IPS-NIHi7 (cell line): ENCODE results near the gene SCPEP1.
"Not testable (repeated sequence)": the region's sequence is repeated elsewhere in the genome, so short reads cannot be mapped to it uniquely, and the experiment has no call there.

Experiments used
- DNase-seq: peaks from one replicate; pipeline ENCODE4 v3.0.0; 2012; ENCODE audit warnings: mixed read lengths; ENCODE audit errors: extremely low spot score

SCPEP1 gene

DNA sequence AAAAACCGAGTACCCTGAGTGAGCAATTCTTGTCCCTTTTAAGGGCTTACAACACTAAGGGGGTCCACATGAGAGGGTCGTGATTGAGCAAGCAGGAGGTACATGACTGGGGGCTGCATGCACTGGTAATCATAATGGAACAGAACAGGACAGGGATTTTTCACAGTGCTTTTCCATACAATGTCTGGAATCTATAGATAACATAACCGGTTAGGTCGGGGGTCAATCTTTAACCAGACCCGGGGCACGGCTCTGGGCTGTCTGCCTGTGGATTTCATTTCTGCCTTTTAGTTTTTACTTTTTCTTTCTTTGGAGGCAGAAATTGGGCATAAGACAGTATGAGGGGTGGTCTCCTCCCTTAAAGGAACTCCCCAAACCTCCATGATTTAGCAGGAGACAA is 12.2 kb upstream of the SCPEP1 start:
- not testable (repeated sequence) for DNase-seq

DNA sequence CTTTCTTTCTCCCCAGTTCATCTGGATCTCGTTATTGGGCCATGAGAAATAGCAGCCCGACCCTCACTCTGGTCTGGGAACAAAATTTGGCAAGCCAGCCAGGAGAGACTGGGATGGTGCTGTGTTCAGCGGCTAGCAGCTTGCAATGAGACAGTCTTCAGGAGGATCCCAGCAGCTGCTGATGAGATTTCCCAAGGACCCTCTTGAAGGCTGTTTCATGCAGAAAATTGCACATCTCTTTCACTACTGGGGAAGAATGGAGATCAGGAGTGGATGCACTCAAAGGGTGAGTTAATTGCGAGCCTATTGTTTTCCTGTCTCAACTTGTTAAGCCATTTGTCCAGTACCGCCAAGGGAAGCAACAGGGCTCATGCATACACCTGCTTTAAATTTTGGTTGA is 11.6 kb upstream of the SCPEP1 start:
- DNase-seq: no peak

GRCh38 chr17:56970974-56971373 is 7.0 kb upstream of the SCPEP1 start:
- no peak for DNase-seq

DNA sequence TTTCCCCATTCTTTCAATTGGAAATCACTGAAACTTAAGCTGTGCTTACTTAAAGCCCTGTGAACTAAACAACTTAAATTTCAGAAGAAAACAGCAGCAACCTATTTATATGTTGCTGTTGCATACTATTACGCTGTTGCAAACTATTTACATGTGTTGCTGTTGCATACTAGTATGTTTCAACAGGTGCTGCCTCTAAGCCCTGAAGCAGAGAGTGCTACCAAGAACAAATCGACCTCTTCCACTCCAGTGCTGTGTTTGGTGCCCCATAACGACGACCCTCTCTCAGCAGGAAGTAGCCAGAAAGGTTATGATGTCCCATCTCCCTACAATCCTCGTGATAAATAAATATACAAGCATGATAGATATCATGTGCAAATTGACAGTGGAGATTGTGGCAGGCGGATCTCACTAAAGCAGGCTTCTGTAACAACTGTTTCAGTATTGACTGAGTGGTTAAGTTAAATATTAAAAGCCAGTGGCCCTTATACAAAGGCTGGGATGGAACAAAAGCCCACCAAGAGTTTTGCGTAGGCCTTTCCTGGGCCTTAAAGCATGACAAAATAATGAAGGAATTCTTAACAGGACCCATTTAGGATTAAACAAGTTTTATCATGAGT is 5.7 kb upstream of the SCPEP1 start:
- no peak for DNase-seq

- DNase-seq: no peak
These were observed 4.4 kb upstream of the SCPEP1 start for GRCh38 chr17:56973520-56973919.

GRCh38 chr17:56974055-56974454 is 3.9 kb upstream of the SCPEP1 start:
- no peak for DNase-seq

DNA sequence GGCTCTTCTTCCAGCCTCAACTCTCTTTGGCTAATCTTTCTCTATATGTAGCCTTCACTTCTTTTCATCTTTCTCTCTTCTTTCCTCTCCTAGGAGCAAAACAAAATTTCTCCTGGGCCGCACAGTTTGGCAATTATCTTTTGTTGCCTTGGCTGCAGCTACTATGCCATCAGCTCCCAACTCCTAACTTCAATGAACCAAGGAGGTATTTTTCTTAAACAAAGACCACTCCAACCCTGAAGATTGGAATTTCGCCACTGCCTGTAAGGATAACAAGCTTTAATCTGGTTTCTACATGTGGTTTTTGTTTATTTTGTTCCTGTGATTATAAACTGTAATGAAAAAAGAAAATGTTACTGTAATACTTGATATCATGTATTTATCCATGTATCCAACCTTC is 2.3 kb upstream of the SCPEP1 start:
- DNase-seq: no peak

GRCh38 chr17:56976941-56977608 is 856 bp upstream of the SCPEP1 start:
- DNase-seq: no peak

GRCh38 chr17:56978441-56979090 is 635 bp downstream of the SCPEP1 start:
- no peak for DNase-seq

DNA sequence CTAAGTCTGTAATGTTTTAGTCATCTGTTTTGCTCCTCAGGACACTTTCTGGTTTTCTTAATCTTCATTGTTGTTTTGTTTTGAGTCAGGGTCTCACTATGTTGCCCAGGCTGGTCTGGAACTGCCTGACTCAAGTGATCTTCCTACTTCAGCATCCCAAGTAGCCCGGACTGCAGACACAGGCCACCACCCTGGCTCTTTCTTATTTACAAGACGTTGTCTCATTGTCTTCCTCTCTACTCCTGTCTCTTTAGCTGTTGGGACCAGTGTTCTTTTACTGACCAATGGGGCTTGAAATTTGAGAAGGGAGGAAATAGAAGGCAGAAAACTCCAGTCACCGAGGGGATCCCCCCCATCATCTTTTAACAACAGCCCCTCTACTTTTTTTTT is 1.2 kb downstream of the SCPEP1 start:
- DNase-seq: no peak

DNA sequence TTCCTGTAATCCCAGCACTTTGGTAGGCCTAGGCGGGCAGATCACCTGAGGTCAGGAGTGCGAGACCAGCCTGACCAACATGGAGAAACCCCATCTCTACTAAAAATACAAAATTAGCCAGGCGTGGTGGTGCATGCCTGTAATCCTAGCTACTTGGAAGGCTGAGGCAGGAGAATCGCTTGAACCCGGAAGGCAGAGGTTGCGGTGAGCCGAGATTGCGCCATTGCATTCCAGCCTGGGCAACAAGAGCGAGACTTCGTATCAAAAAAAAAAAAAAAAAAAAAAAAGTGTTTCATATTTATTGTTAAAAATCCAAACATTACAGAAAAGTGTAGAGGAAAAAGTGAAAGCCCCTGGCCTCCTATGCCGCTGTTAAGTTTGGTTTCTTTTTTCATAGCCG is 2.6 kb downstream of the SCPEP1 start:
- not testable (repeated sequence) for DNase-seq

GRCh38 chr17:56982312-56982711 is 4.4 kb downstream of the SCPEP1 start:
- no peak for DNase-seq

- no peak for DNase-seq
These were observed 5.4 kb downstream of the SCPEP1 start for GRCh38 chr17:56983366-56983765.

GRCh38 chr17:56985371-56986162 is 7.6 kb downstream of the SCPEP1 start:
- DNase-seq: no peak

- no peak for DNase-seq
These were observed 9.4 kb downstream of the SCPEP1 start for GRCh38 chr17:56987283-56987834.

- no peak for DNase-seq
These were observed 11.1 kb downstream of the SCPEP1 start for GRCh38 chr17:56988901-56989572.

GRCh38 chr17:56992364-56992763 is 14.4 kb downstream of the SCPEP1 start:
- no peak for DNase-seq

GRCh38 chr17:56994009-56994792 is 16.3 kb downstream of the SCPEP1 start:
- no peak for DNase-seq

DNA sequence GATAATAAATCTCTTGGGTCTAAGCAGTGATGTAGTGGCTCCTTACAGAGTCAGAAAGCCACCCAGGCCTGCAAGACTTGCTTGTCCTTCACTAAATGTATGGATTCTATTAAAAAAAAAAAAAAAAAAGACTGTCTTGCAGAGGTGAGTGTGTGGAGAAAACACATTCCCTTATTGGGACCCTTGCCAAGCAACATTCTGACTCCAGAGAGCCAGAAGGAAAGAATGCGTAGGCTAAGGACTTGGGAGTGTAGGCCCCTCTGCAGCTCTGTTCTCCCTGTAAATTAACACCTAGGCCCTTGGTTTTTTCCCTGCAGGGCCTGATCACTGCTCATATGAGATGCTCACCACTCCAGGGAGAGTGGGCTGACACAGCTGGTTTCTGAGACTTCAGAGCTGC is 17.8 kb downstream of the SCPEP1 start:
- DNase-seq: no peak

DNA sequence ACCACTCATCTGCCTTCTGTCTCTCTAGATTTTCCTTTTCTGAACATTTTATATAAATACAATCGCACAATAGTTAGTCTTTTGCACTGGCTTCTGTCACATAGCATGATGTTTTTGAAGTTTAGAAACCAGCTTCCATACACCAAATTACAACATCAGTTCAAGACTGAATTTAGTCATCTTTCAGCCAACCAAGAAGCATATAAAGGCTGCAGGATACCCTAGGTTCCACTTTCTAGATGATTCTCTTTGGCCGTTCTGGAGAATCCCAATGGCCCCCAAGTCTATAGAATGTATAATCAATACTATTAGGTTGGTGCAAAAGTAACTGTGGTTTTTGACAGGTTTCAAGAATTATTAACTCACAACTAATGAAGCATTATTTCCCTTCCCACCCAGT is 19.4 kb downstream of the SCPEP1 start:
- no peak for DNase-seq

GRCh38 chr17:57001541-57001940 is 23.6 kb downstream of the SCPEP1 start:
- no peak for DNase-seq
